ENCODE data around the gene PKD2.
"Not testable (repeated sequence)": the region's sequence is repeated elsewhere in the genome, so short reads cannot be mapped to it uniquely, and the experiment has no call there.

The PKD2 gene

GRCh38 chr4:88098993-88099752 is 91.7 kb downstream of the PKD2 start:
- Histone ChIP-seq H3K9ac (ENCODE audit: low read length in 5 of 5) (no peak overlapping the region), H3K4me1 (ENCODE audit: control insufficient read depth in 5 of 5, insufficient read depth in 5 of 5, low read length in 5 of 5) (peaks cover 0 to 4% (median 0%) of the 10 kb centered on the region in 5 donors), H3K27ac (ENCODE audit: low read depth, low read length) (no peak overlapping the region), H3K27me3 (ENCODE audit: control insufficient read depth in 5 of 5, insufficient read depth in 4 of 5, low read length in 5 of 5) (no peaks in the 10 kb centered on the region), H3K9me3 (ENCODE audit: control insufficient read depth in 5 of 5, low read length in 5 of 5) (no peaks in the 10 kb centered on the region), H3K4me3 (ENCODE audit: low read depth in 1 of 5, low read length in 5 of 5) (no peak overlapping the region), H3K36me3 (ENCODE audit: control insufficient read depth in 5 of 5, insufficient read depth in 5 of 5, low read length in 5 of 5) (no peaks in the 10 kb centered on the region)

GRCh38 chr4:88101165-88101564 is 93.7 kb downstream of the PKD2 start:
- Histone ChIP-seq H3K27ac (ENCODE audit: low read depth, low read length) (no peak overlapping the region), H3K36me3 (ENCODE audit: control insufficient read depth in 5 of 5, insufficient read depth in 5 of 5, low read length in 5 of 5) (no peaks in the 10 kb centered on the region), H3K4me3 (ENCODE audit: low read depth in 1 of 5, low read length in 5 of 5) (no peak overlapping the region), H3K9ac (ENCODE audit: low read length in 5 of 5) (no peak overlapping the region), H3K27me3 (ENCODE audit: control insufficient read depth in 5 of 5, insufficient read depth in 4 of 5, low read length in 5 of 5) (no peaks in the 10 kb centered on the region), H3K4me1 (ENCODE audit: control insufficient read depth in 5 of 5, insufficient read depth in 5 of 5, low read length in 5 of 5) (peaks cover 0 to 9% (median 0%) of the 10 kb centered on the region in 5 donors), H3K9me3 (ENCODE audit: control insufficient read depth in 5 of 5, low read length in 5 of 5) (no peaks in the 10 kb centered on the region)

GRCh38 chr4:88102026-88102425 is 94.6 kb downstream of the PKD2 start:
- H3K4me1 ChIP-seq (ENCODE audit: control insufficient read depth in 5 of 5, insufficient read depth in 5 of 5, low read length in 5 of 5): peaks cover 0 to 9% (median 0%) of the 10 kb centered on the region in 5 donors
- no peaks in the 10 kb centered on the region for H3K27me3 ChIP-seq (ENCODE audit: control insufficient read depth in 5 of 5, insufficient read depth in 4 of 5, low read length in 5 of 5)
- no peaks in the 10 kb centered on the region for H3K36me3 ChIP-seq (ENCODE audit: control insufficient read depth in 5 of 5, insufficient read depth in 5 of 5, low read length in 5 of 5)
- no peaks in the 10 kb centered on the region for H3K9me3 ChIP-seq (ENCODE audit: control insufficient read depth in 5 of 5, low read length in 5 of 5)
- H3K9ac ChIP-seq (ENCODE audit: low read length in 5 of 5): no peak overlapping the region
- no peak overlapping the region for H3K27ac ChIP-seq (ENCODE audit: low read depth, low read length)
- H3K4me3 ChIP-seq (ENCODE audit: low read depth in 1 of 5, low read length in 5 of 5): no peak overlapping the region

- H3K9me3 ChIP-seq (ENCODE audit: control insufficient read depth in 5 of 5, low read length in 5 of 5): no peaks in the 10 kb centered on the region
- no peak overlapping the region for H3K27ac ChIP-seq (ENCODE audit: low read depth, low read length)
- no peaks in the 10 kb centered on the region for H3K27me3 ChIP-seq (ENCODE audit: control insufficient read depth in 5 of 5, insufficient read depth in 4 of 5, low read length in 5 of 5)
- H3K36me3 ChIP-seq (ENCODE audit: control insufficient read depth in 5 of 5, insufficient read depth in 5 of 5, low read length in 5 of 5): no peaks in the 10 kb centered on the region
- H3K9ac ChIP-seq (ENCODE audit: low read length in 5 of 5): no peak overlapping the region
- peaks cover 3 to 15% (median 8%) of the 10 kb centered on the region in 5 donors for H3K4me1 ChIP-seq (ENCODE audit: control insufficient read depth in 5 of 5, insufficient read depth in 5 of 5, low read length in 5 of 5)
- H3K4me3 ChIP-seq (ENCODE audit: low read depth in 1 of 5, low read length in 5 of 5): no peak overlapping the region
Observed at GRCh38 chr4:88104902-88105610, 97.6 kb downstream of the PKD2 start.

GRCh38 chr4:88106205-88106604 is 98.8 kb downstream of the PKD2 start:
- Histone ChIP-seq H3K27ac (ENCODE audit: low read depth, low read length) (no peak overlapping the region), H3K4me3 (ENCODE audit: low read depth in 1 of 5, low read length in 5 of 5) (no peak overlapping the region)

GRCh38 chr4:88107406-88108107 is 100.1 kb downstream of the PKD2 start:
- H3K4me1 ChIP-seq (ENCODE audit: control insufficient read depth in 5 of 5, insufficient read depth in 5 of 5, low read length in 5 of 5): peaks cover 3 to 13% (median 8%) of the 10 kb centered on the region in 5 donors
- no peak overlapping the region for H3K9ac ChIP-seq (ENCODE audit: low read length in 5 of 5)
- H3K4me3 ChIP-seq (ENCODE audit: low read depth in 1 of 5, low read length in 5 of 5): no peak overlapping the region
- H3K36me3 ChIP-seq (ENCODE audit: control insufficient read depth in 5 of 5, insufficient read depth in 5 of 5, low read length in 5 of 5): no peaks in the 10 kb centered on the region
- no peaks in the 10 kb centered on the region for H3K27me3 ChIP-seq (ENCODE audit: control insufficient read depth in 5 of 5, insufficient read depth in 4 of 5, low read length in 5 of 5)
- no peak overlapping the region for H3K27ac ChIP-seq (ENCODE audit: low read depth, low read length)
- no peaks in the 10 kb centered on the region for H3K9me3 ChIP-seq (ENCODE audit: control insufficient read depth in 5 of 5, low read length in 5 of 5)

More at GRCh38 chr4:88106205-88106604, 98.8 kb downstream of the PKD2 start:
- Histone ChIP-seq H3K27me3 (ENCODE audit: control insufficient read depth in 5 of 5, insufficient read depth in 4 of 5, low read length in 5 of 5) (no peaks in the 10 kb centered on the region), H3K9me3 (ENCODE audit: control insufficient read depth in 5 of 5, low read length in 5 of 5) (no peaks in the 10 kb centered on the region), H3K4me1 (ENCODE audit: control insufficient read depth in 5 of 5, insufficient read depth in 5 of 5, low read length in 5 of 5) (peaks cover 3 to 15% (median 8%) of the 10 kb centered on the region in 5 donors), H3K9ac (ENCODE audit: low read length in 5 of 5) (no peak overlapping the region), H3K36me3 (ENCODE audit: control insufficient read depth in 5 of 5, insufficient read depth in 5 of 5, low read length in 5 of 5) (no peaks in the 10 kb centered on the region)

GRCh38 chr4:88108108-88108465 is 100.7 kb downstream of the PKD2 start:
- H3K4me3 ChIP-seq (ENCODE audit: low read depth in 1 of 5, low read length in 5 of 5); H3K9me3 ChIP-seq (ENCODE audit: control insufficient read depth in 5 of 5, low read length in 5 of 5); H3K9ac ChIP-seq (ENCODE audit: low read length in 5 of 5); H3K36me3 ChIP-seq (ENCODE audit: control insufficient read depth in 5 of 5, insufficient read depth in 5 of 5, low read length in 5 of 5); H3K27me3 ChIP-seq (ENCODE audit: control insufficient read depth in 5 of 5, insufficient read depth in 4 of 5, low read length in 5 of 5); H3K27ac ChIP-seq (ENCODE audit: low read depth, low read length): not testable (repeated sequence)
- H3K4me1 ChIP-seq (ENCODE audit: control insufficient read depth in 5 of 5, insufficient read depth in 5 of 5, low read length in 5 of 5): peaks cover 3 to 13% (median 8%) of the 10 kb centered on the region in 5 donors

GRCh38 chr4:88108747-88109122 is 101.3 kb downstream of the PKD2 start:
- no peak overlapping the region for H3K4me3 ChIP-seq (ENCODE audit: low read depth in 1 of 5, low read length in 5 of 5)
- H3K27ac ChIP-seq (ENCODE audit: low read depth, low read length): no peak overlapping the region
- H3K9me3 ChIP-seq (ENCODE audit: control insufficient read depth in 5 of 5, low read length in 5 of 5): no peaks in the 10 kb centered on the region
- H3K27me3 ChIP-seq (ENCODE audit: control insufficient read depth in 5 of 5, insufficient read depth in 4 of 5, low read length in 5 of 5): no peaks in the 10 kb centered on the region
- H3K4me1 ChIP-seq (ENCODE audit: control insufficient read depth in 5 of 5, insufficient read depth in 5 of 5, low read length in 5 of 5): peaks cover 3 to 13% (median 8%) of the 10 kb centered on the region in 5 donors
- no peak overlapping the region for H3K9ac ChIP-seq (ENCODE audit: low read length in 5 of 5)
- no peaks in the 10 kb centered on the region for H3K36me3 ChIP-seq (ENCODE audit: control insufficient read depth in 5 of 5, insufficient read depth in 5 of 5, low read length in 5 of 5)

- Histone ChIP-seq H3K4me1 (ENCODE audit: control insufficient read depth in 5 of 5, insufficient read depth in 5 of 5, low read length in 5 of 5) (peaks cover 3 to 13% (median 8%) of the 10 kb centered on the region in 5 donors), H3K9ac (ENCODE audit: low read length in 5 of 5) (no peak overlapping the region), H3K27ac (ENCODE audit: low read depth, low read length) (no peak overlapping the region), H3K27me3 (ENCODE audit: control insufficient read depth in 5 of 5, insufficient read depth in 4 of 5, low read length in 5 of 5) (no peaks in the 10 kb centered on the region), H3K9me3 (ENCODE audit: control insufficient read depth in 5 of 5, low read length in 5 of 5) (no peaks in the 10 kb centered on the region), H3K36me3 (ENCODE audit: control insufficient read depth in 5 of 5, insufficient read depth in 5 of 5, low read length in 5 of 5) (no peaks in the 10 kb centered on the region), H3K4me3 (ENCODE audit: low read depth in 1 of 5, low read length in 5 of 5) (no peak overlapping the region)
Observed at GRCh38 chr4:88109123-88109881, 101.9 kb downstream of the PKD2 start.

Data from subcutaneous abdominal adipose tissue (tissue), 5 donors.